H1 (cell line): ENCODE measurements around the gene NADK2.

ENCODE experiments used
- ASH2L ChIP-seq: fragments of 200-600, 300-600 bp; sonication (generic); IDR thresholded peaks from one replicate; pipeline ENCODE4 v1.7.1; 2017; ENCODE audit warnings: low read length
- CBX5 ChIP-seq: fragments of 300-800, 300-1000 bp; sonication (generic); IDR thresholded peaks from 2 replicates; pipeline ENCODE4 v1.7.1; 2016; ENCODE audit warnings: antibody characterized with exemption, low read length, low read depth
- HDAC2 ChIP-seq, 2 experiments: fragments of 300-600 bp in 1 of 2; sonication (generic) in 1 of 2; IDR thresholded peaks; 2 replicates each; pipeline ENCODE4 v1.6.1; 2011 to 2012; ENCODE audit warnings: low read depth in 2 of 2, low read length in 2 of 2, mild to moderate bottlenecking in 2 of 2, moderate library complexity in 2 of 2, borderline replicate concordance in 1 of 2, inconsistent platforms in 1 of 2
- HDAC6 ChIP-seq: IDR thresholded peaks from one replicate; pipeline ENCODE4 v1.7.1; 2012; ENCODE audit warnings: low read depth, mild to moderate bottlenecking, inconsistent platforms, low read length, moderate library complexity
- JUN ChIP-seq: IDR thresholded peaks from 2 replicates; pipeline ENCODE4 v1.6.1; 2011; ENCODE audit warnings: low read depth, mild to moderate bottlenecking, improper control_type of control experiment, low read length
- NRF1 ChIP-seq: IDR thresholded peaks from 2 replicates; pipeline ENCODE4 v1.6.1; 2011; ENCODE audit warnings: mild to moderate bottlenecking, low read depth, low read length, improper control_type of control experiment
- POLR2A ChIP-seq, 2 experiments: IDR thresholded peaks; 1 replicate in 1 of 2; 2 replicates in 1 of 2; pipeline ENCODE4 v1.6.1; 2011; ENCODE audit warnings: low read depth in 2 of 2, low read length in 2 of 2, mild to moderate bottlenecking in 2 of 2; ENCODE audit errors: control extremely low read depth in 1 of 2
- RAD21 ChIP-seq, 2 experiments: IDR thresholded peaks in 1 of 2; conservative IDR thresholded peaks in 1 of 2; 2 replicates each; pipeline ENCODE4 v1.6.1; 2011; ENCODE audit warnings: low read depth in 2 of 2, low read length in 2 of 2, improper control_type of control experiment in 1 of 2, inconsistent platforms in 1 of 2, mild to moderate bottlenecking in 1 of 2, moderate library complexity in 1 of 2
- SIN3A ChIP-seq, 2 experiments: IDR thresholded peaks in 1 of 2; conservative IDR thresholded peaks in 1 of 2; 2 replicates each; pipeline ENCODE4 v1.6.1; 2011 to 2012; ENCODE audit warnings: low read length in 2 of 2, improper control_type of control experiment in 1 of 2, low read depth in 1 of 2, mild to moderate bottlenecking in 1 of 2
- SP4 ChIP-seq: IDR thresholded peaks from 2 replicates; pipeline ENCODE4 v1.6.1; 2012; ENCODE audit warnings: low read length, inconsistent platforms
- TAF1 ChIP-seq: IDR thresholded peaks from 2 replicates; pipeline ENCODE4 v1.6.1; 2011; ENCODE audit warnings: mild to moderate bottlenecking, low read depth, low read length
- ZNF274 ChIP-seq: IDR thresholded peaks from 2 replicates; pipeline ENCODE4 v1.7.0; 2012; ENCODE audit warnings: low read length, borderline replicate concordance; ENCODE audit errors: extremely low read depth
- TF ChIP-seq, protein P1 (sequence below), 3 experiments: IDR thresholded peaks; 1 replicate in 2 of 3; 2 replicates in 1 of 3; pipeline versions ENCODE4 v1.5.1 to v1.6.1; 2011; ENCODE audit warnings: low read length in 3 of 3, mild to moderate bottlenecking in 3 of 3, inconsistent platforms in 2 of 3, low read depth in 1 of 3, moderate library complexity in 1 of 3; ENCODE audit not compliant: insufficient read depth in 1 of 3; ENCODE audit errors: control extremely low read depth in 1 of 3
- TF ChIP-seq, protein P2 (sequence below): IDR thresholded peaks from 2 replicates; pipeline ENCODE4 v1.6.1; 2012; ENCODE audit warnings: inconsistent platforms

DNA sequence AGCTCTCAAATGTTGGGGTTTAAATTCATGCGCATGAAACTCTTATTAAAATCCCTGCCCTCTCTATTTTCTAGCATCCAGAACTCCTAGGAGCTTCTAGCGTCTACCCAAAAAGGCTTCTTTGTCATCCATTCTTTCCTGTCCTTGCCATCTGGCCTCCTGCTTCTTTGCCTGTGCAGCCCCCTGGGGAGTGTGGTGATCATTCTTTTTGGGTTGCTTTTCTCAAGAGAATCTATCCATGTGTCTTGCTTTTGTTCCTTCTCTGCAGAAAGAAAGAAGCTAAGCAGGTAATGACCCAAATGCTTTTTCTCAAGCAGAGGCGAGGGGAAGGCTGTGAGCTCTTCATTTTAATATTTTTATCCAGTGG is 63.2 kb downstream of the NADK2 start:
- TF ChIP-seq, protein P1, sequence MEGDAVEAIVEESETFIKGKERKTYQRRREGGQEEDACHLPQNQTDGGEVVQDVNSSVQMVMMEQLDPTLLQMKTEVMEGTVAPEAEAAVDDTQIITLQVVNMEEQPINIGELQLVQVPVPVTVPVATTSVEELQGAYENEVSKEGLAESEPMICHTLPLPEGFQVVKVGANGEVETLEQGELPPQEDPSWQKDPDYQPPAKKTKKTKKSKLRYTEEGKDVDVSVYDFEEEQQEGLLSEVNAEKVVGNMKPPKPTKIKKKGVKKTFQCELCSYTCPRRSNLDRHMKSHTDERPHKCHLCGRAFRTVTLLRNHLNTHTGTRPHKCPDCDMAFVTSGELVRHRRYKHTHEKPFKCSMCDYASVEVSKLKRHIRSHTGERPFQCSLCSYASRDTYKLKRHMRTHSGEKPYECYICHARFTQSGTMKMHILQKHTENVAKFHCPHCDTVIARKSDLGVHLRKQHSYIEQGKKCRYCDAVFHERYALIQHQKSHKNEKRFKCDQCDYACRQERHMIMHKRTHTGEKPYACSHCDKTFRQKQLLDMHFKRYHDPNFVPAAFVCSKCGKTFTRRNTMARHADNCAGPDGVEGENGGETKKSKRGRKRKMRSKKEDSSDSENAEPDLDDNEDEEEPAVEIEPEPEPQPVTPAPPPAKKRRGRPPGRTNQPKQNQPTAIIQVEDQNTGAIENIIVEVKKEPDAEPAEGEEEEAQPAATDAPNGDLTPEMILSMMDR (IDR thresholded peaks at IDR 0.05; ENCODE audit: control extremely low read depth in 1 of 3, insufficient read depth in 1 of 3, low read depth in 1 of 3, low read length in 3 of 3), result no peak
- TF ChIP-seq ASH2L, result no peak
- TF ChIP-seq TAF1, result no peak
- TF ChIP-seq SIN3A (conservative IDR thresholded peaks at IDR 0.05 in 1 of 2, IDR thresholded peaks at IDR 0.05 in 1 of 2; ENCODE audit: low read depth in 1 of 2, low read length in 2 of 2), result no peak
- TF ChIP-seq HDAC2 (IDR thresholded peaks at IDR 0.05; ENCODE audit: borderline replicate concordance in 1 of 2, low read depth in 2 of 2, low read length in 2 of 2), result no peak
- TF ChIP-seq SP4, result no peak
- TF ChIP-seq POLR2A (IDR thresholded peaks at IDR 0.05; ENCODE audit: control extremely low read depth in 1 of 2, low read depth in 2 of 2, low read length in 2 of 2), result no peak
- TF ChIP-seq RAD21 (IDR thresholded peaks at IDR 0.05 in 1 of 2, conservative IDR thresholded peaks at IDR 0.05 in 1 of 2; ENCODE audit: low read depth in 2 of 2, low read length in 2 of 2), result no peak
- no peak for TF ChIP-seq JUN
- TF ChIP-seq, protein P2, sequence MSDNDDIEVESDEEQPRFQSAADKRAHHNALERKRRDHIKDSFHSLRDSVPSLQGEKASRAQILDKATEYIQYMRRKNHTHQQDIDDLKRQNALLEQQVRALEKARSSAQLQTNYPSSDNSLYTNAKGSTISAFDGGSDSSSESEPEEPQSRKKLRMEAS, result no peak
- TF ChIP-seq ZNF274, result no peak
- TF ChIP-seq CBX5, result no peak
- TF ChIP-seq HDAC6, result no peak
- TF ChIP-seq NRF1, result no peak
